NCI-H524 treated with DMSO at 0.1 percent for 48 hours (cell line): ENCODE results near the gene BTBD2.

Experiments used
- DNase-seq: peaks from one replicate; lab custom pipeline; 2025; lab: John Stamatoyannopoulos, UW

The BTBD2 gene

GRCh38 chr19:1941146-1942077 lies 74.1 kb downstream of the BTBD2 start, which contains the start of gene CSNK1G2:
Gene CSNK1G2 (plus strand): TSS chr19:1941172. CDS start chr19:1969773, 28,601 bp downstream.
- no peak for DNase-seq

GRCh38 chr19:1938071-1938470 lies 77.4 kb downstream of the BTBD2 start:
- no peak for DNase-seq

GRCh38 chr19:1936916-1937610 lies 78.5 kb downstream of the BTBD2 start:
- DNase-seq, result no peak

GRCh38 chr19:1936430-1936829 lies 79.1 kb downstream of the BTBD2 start:
- no peak for DNase-seq

- DNase-seq, result no peak
Measured at GRCh38 chr19:1935484-1936208, 79.9 kb downstream of the BTBD2 start.
